Measurements from ENCODE around the gene CAMTA1. TPM values are rescaled to one million over a fixed set of nuclear protein-coding genes. Genes with fewer than 3 reads are reported as not detected.

Gene CAMTA1
- total RNA-seq, 1 donor from 2014 or later = 43.1 TPM

DNA sequence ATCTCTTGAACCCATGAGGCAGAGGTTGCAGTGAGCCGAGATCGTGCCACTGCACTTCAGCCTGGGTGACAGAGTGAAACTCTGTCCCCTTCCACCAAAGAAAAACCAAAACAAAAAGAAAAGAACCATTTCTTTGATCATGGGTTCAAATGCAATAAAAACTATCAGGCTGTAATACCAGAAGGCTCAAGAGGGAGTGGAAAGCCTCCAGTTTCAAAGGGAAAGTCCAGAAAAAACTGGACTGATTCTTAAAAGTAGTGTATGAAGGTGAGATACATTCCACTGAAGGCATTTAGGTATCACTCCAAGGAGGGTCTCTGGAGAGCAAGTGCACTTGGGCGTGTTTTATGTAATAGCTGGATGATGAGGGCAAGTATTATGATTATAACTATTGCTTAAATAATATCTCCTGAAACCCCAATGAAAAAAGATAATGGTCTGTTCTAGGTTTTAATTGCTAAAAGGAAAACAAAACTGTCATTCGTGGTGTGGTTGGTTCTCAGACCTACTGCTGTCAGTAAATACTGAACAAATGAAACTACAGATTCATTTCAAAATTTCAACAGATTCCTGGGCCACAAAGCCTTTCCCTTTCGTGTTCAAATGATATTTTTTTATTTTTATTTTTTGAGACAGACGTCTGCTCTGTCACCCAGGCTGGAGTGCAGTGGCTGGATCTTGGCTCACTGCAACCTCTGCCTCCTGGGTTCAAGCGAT lies 6.0 kb upstream of the CAMTA1 start:
- intact Hi-C loops (cut with micrococcal nuclease) = no loop called here

DNA sequence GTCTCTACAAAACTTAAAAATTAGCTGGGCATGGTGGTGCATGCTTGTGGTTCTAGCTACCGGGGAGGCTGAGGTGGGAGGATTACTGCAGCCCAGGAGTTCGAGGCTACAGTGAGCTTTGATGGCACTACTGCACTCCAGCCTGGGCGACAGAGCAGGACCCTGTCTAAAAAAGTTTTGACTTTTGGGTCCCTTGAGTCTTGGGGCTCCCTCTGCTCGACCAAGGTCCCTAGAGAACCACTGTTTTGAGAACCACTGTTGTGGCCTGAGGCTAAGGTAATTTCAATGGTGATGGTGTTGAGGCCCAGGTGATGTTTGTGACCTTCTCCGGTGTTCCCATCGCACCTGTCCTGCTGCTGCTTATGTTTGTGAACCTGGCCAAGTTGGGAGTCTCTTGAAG lies 3.1 kb upstream of the CAMTA1 start:
- intact Hi-C loops (cut with micrococcal nuclease) = loop anchor here (10.0 kb wide), 2 partner anchors 547 to 1173 kb away; partner anchors contain the start of gene ICMT

DNA sequence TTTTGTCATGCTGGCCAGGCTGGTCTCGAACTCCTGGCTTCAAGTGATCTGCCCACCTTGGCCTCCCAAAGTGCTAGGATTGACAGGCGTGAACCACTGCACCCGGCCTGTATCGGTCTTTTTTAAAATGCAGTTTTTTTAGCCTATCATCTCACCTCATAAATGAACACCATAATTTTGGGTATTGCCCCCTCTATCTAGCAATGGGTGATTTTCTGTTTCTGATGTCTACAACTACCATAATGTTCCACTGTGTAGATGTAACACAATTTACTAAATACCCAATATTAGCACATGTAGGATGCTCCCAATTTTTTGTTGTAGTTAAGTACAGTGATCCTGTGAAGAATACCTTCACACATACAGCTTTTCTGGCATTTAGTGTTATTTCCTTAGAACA lies 2.0 kb upstream of the CAMTA1 start:
- intact Hi-C loops (cut with micrococcal nuclease) = loop anchor here (10.0 kb wide), 2 partner anchors 548 to 1172 kb away; partner anchors contain the start of gene ICMT

DNA sequence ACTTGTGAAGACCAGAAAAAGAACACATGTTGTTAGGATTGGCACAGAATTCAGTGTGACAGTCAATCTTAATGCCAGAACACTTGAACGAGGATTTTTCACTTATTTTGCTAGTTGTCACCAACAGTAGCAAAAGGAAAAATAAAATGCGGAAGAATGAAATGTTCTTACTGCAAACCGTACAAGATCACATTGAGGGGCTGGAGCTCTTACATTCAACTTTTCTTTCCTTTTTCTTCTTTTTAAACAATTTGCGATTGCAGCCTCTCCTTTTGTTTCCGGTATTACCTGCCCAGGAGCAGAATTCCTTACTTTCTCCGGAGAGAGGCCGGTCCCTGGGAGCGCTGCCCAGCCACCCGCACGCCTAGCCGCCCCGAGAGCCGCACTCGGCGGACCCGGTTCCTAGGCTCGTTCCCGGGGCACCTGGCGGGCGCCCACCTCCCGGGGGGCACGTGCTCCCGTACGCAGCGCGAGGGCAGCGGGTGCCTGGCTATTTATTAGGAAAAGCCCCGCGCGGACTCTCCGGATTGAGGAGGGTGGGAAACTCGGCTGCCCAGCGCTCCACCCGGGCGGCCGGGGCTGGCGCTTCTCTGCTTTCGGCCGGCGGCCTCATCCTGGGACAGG lies 1.2 kb upstream of the CAMTA1 start:
- intact Hi-C loops (cut with micrococcal nuclease) = loop anchor here (1.0 to 10.0 kb wide), 5 partner anchors 41 to 1171 kb away; partner anchors contain the start of genes DNAJC11 and ICMT

DNA sequence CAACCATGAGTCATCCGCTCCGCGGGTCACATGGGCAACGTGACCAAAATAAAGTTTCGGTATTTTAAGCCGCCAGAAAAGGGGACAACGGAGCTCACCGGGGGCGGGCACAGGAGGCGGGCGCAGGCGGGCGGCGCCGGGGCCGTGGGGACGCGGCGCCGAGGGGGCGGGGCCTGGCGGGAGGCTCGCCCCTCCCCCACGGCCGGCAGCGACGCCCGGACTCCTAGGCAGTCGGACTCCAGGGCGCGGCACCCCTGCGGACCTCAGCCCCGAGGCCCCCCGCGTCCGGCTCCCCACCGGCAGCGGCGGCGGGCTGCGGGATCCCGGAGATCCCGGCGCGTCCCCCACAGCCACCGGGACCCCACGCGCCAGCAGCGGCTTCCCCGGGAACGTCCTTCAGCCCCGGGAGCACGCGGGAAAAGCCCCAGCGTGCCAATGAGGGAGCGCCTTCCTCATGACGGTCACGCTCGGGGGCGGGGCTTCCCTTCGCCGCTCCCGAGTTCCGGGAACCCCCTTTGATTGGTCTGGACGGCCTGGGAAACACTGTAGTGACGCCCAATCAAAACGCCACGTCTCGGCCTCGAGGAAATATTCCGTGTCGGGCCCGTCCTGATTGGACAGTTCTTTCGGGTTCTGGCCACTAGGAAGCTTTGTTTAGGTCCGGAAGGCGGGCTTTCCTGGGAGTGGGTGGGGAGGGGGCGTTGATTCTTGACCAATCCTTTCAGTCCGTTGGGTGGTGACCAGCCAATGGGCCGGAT lies 515 bp upstream of the CAMTA1 start:
- intact Hi-C loops (cut with micrococcal nuclease) = loop anchor here (1.0 to 10.0 kb wide), 10 partner anchors 42 to 1170 kb away; partner anchors contain the start of genes DNAJC11, ICMT, KLHL21 and NPHP4

DNA sequence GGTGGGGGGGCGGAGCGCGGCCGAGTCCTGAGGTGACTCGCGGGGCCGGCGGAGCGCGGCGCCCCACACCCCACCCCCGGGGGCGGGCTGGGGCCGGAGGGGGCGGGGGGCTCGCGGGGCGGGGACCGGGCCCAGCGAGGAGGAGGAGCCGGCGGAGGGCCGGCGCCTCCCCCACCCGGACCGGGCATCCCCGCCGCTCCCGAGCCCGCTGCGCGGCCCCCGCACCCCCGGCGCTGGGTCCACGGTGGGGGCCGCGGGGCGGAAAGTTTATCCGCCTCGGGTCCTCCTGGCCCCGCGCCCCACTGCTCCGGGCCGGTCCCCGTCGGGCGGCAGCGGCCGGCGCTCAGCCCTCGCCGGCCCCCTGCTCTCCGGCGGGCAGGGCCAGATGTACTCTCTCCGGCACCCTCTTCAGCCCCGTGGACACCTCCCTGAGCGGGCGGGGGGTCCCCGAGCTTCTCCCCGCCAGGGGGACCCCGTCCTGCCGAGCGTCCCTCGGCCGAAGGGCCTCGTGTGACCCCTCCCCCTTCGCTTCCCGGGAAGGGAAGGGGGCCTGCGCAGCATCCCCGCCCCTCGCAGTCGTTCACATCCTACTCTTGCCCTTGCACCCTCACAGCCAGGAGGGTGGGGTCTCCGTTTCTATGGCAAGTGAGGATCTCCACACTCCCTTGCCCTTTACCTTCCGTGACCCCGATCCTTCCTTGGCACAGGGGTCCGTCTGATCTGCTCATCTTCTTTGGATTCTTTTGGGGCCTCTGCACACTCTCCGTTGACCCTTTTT lies 663 bp downstream of the CAMTA1 start:
- intact Hi-C loops (cut with micrococcal nuclease) = loop anchor here (1.0 to 10.0 kb wide), 10 partner anchors 43 to 1169 kb away; partner anchors contain the start of genes ICMT, KLHL21, NPHP4 and ZBTB48

DNA sequence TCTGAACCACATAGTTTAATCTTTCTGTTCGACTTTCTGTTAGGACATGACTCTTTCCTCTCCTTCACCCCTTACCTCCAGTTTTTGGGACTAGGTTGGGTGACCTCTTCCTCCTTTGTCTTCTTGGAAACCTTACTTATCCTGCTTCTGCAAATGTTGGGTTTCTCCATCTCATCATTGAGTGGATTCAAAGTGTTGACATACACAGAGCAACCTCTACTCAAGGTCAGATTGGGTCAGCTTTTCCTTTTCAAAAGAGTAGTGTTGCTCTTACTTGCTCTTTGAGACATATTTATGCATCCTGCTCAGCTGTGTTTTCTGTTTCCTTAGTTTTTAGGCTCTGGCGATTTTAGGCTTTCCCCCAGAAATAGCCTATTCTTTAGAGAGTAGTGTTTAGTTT lies 3.7 kb downstream of the CAMTA1 start:
- intact Hi-C loops (cut with micrococcal nuclease) = loop anchor here (5.0 to 10.0 kb wide), 4 partner anchors 173 to 1166 kb away; partner anchors contain the start of gene ICMT

DNA sequence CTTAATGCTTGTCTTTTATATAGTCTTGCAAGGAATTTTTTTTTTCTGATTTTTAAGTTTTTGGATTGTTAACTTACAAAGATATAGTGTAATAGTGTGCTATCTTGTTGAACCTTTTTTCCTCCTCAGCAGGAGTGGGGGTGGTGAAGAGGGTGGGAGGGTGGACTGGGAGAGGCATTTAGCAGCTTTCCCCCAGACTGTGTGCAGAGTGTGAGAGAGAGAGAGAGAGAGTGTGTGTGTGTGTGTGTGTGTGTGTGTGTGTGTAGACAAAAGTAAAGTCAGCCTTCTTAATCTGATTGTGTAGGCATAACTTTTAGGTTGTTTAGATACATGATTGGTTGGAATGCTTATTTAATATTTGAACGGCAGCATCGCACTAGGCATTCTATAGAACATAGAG lies 4.9 kb downstream of the CAMTA1 start:
- intact Hi-C loops (cut with micrococcal nuclease) = no loop called here

DNA sequence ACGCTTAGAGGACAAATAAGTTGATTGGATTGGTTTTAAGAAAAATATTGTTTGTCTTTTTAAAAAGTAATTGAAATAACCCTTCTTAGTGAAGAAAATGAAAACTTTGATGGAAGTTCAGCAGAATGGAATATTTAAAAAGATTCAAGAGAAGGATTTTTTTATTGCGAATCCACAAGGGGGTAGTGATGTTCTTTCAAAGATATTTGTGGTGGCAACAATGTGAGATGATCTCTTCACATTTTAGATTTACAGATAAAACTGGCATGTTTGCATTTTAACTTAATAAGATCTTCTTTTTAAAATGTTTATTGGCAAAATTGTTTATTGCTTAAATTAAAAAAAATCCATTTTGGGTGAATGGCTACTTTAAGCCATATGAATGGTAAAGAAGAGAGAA lies 8.9 kb downstream of the CAMTA1 start:
- intact Hi-C loops (cut with micrococcal nuclease) = loop anchor here (1.0 kb wide), 1 partner anchor 96 kb away; no protein-coding TSS in a partner anchor

DNA sequence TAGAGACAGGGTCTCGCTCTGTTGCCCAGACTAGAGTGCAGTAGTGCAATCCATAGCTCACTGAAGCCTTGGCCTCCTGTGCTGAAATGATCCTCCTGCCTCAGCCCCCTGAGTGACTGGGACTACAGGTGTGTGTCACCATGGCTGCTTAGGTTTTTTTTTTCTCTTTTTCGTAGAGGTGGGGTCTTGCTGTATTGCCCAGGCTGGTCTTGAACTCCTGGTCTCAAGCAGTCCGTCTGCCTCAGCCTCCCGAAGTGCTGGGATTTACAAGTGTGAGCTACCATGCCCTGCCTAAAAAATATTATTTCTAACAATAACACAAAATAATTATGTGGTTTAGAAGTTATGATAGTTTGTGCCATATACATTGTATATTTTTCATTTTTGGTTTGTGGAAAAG lies 9.9 kb downstream of the CAMTA1 start:
- intact Hi-C loops (cut with micrococcal nuclease) = no loop called here

DNA sequence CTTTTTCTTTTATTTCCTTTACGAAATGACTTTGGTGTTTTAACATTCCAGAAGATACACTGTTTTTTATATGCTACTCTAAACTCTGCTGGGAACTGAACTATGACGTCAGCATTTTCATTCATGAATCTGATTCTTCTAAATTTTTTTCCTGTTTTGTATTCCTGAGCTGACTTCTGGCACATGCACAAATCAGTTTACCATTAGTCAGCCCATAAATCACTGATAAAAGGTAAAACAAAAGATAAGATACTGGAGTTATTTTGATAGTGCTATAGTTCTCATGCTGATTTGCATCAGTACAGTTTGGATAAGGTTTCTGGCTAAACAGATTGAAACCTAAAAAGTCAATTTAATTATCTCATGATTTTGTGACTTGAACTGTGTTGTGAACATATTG lies 10.4 kb downstream of the CAMTA1 start:
- intact Hi-C loops (cut with micrococcal nuclease) = no loop called here

DNA sequence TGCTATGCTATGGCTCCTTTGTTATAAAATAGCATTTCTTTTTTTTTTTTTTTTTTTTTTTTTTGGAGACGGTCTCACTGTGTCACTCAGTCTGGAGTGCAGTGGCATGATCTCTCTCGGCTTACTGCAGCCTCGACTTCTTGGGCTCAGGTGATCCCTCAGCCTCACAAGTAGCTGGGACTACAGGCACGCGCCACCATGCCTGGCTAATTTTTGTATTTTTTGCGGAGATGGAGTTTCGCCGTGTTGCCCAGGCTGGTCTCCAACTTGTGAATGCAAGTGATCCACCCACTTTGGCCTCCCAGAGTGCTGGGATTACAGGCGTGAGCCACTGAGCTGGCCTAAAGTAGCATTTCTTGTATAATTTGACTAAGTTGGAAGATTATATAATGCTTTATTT lies 10.8 kb downstream of the CAMTA1 start:
- intact Hi-C loops (cut with micrococcal nuclease) = no loop called here

DNA sequence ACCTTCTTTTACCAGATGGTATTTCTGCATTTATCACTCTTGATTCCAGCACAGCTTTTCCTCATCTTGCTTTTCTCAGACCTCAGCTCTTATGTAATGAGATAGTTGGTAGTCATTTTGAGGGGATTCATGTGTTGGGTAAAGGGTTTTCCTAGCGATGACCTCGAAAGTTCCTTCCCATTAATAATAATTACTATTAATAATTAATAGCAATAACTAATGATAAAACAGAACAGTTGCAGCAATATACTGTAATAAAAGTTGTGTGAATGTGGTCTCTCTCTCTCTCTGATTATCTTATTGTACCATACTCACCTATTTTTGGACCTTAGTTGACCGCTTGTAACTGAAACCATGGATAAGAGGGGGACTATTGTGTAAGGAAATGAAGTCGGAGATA lies 14.2 kb downstream of the CAMTA1 start:
- intact Hi-C loops (cut with micrococcal nuclease) = no loop called here

DNA sequence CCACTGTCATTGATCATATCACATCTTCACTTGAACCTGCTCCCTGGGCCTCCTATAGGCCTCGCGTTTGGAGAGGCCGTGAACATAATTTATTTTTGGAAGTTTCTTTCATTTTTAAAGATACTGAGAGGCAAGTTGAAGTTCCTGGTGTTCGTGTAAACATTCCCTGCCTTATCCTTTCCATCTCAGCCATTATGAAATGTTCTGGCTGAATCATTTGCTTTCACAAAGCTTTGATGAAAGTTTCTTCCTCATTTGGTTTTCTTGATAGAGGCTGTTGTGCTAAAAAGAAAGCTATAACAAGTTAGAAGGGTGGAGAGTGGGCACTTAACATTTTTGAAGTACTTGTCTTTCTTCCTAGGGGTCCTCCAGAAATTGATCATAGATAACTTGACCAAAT lies 15.5 kb downstream of the CAMTA1 start:
- intact Hi-C loops (cut with micrococcal nuclease) = no loop called here

DNA sequence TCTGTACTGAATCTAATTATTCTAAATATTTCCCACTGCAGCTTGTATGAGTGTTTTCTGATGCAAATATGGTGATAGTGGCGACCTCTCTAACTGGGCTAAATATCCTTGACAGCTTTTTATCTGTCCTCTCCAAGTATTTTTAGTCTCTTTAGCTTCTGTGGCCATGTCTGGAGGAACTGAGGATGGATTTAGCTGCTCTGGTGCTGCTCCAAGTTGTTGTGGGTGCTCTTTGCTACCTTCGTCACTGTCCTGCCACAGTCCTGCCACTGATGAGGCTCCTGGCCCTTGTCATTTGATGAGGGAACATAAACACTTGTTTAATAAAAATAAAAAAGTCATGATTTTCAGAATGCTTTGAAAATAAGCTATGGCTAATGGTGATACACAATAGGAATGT lies 15.9 kb downstream of the CAMTA1 start:
- intact Hi-C loops (cut with micrococcal nuclease) = no loop called here

DNA sequence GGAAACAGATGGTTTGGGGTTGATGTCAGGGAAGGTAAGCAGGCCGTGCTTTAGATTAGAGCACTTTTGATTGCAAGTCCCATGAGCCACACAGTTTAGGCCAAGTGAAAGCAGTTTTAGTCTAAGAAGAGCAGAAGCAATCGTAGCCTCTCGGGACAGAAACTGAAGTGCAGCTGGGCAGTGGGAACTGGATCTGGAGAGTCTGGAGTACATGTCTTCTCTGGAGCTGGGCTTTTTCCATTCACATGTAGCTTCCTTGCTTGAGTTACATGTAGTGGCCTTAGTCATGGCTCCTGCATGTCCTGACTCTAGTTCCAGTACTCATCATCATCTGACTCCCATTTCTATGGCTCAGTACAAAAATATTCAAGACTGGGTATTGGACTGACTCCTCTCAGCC lies 16.7 kb downstream of the CAMTA1 start:
- intact Hi-C loops (cut with micrococcal nuclease) = no loop called here

DNA sequence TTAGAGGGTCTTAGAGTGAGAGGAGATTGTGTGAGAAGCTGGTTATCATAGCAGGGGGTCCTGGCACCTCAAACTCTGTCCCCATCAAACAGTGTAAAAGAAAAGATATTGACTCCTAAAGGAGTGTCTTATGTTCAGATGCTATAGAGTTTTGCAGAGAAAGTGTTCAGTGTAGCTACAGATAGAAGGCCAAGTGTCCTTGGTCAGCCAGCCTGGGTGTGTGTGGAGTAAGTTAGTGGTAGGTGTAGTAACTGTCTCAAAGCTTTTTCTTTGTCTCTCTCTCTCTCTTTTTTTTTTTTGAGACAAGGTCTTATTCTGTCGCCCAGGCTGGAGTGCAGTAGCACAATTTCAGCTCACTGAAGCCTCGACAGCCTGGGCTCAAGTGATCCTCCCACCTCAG lies 17.2 kb downstream of the CAMTA1 start:
- intact Hi-C loops (cut with micrococcal nuclease) = no loop called here

DNA sequence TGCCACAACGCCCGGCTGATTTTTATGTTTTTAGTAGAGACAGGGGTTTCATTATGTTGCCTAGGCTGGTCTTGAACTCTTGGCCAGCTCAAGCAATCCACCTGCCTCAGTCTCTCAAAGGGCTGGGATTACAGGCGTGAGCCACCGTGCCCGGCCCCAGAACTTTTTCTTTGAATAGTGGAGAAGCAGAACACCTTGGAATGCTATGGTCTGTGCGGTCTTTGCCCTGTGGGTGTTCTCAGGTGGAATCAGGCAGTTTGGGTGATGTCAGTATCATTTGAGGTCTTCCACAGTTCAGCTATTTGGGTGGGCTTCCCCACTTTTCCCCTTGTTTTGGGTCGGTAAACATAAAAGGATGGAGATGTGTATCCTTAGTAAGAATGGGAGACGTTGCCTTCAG lies 17.6 kb downstream of the CAMTA1 start:
- intact Hi-C loops (cut with micrococcal nuclease) = no loop called here

DNA sequence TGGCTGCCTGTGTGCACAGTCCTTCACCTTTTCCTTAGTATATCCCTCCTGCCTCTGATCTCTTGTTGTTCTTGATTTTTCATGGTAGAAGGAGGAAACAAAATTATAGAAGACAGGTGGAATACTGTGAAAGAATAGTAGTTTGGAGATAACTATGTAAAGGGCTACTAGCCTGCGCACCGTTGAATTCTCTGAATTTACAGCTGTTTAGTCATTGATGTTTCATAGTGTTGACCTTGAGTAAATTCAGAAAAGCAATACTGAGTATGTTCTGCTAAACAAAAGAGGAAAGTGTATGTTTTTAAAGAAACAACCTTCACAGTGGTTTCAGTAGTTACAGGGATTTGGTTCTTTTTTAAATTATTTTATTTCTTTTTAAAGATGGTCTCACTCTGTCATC lies 18.1 kb downstream of the CAMTA1 start:
- intact Hi-C loops (cut with micrococcal nuclease) = no loop called here

DNA sequence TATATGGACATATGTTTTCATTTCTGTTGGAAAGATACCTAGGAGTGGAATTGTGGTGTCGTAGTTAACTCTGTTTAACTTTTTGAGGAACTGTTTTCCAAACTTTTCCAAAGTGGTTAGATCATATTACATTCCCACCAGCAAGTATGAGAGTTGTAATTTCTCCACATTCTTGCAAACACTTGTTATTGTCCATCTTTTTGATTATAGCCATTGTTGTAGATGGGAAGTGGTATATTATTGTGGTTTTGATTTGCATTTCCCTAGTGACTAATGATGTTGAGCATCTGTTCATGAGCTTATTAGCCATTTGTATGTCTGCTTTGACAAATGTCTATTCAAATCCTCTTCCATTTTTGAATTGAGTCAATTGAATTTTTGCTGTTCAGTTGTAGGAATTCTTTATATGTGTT lies 19.8 kb downstream of the CAMTA1 start:
- intact Hi-C loops (cut with micrococcal nuclease) = no loop called here

DNA sequence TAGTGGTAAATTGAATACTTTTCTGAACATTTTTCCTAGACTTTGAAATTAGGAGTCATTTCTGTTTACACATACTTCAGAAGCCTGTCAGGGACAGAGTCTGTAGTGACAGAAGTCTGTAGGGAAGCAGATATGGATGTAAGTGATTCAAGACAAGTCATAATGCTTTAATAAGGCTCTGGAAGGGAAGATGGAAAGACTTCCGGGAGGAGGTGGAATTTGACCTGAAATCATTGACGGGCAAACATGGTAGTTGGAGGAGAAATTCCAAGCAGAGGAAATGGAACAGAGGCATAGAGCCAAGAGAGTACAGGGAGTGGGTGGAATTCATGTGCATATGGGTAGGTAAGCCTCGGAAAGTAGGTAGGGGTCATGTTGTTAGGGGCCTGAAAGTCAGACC lies 22.5 kb downstream of the CAMTA1 start:
- intact Hi-C loops (cut with micrococcal nuclease) = no loop called here
